Measurements from ENCODE around the gene PNMA8A.
A peak's percentile ranks its signal among the peaks of the same experiment; 100 is the strongest.

Gene PNMA8A

GRCh38 chr19:46471811-46472543, 614 bp upstream of the PNMA8A start:
- Histone ChIP-seq H4K20me1 (no peaks in the 10 kb centered on the region), H3K27me3 (no peaks in the 10 kb centered on the region), H3K27ac (no peak overlapping the region), H3K36me3 (no peaks in the 10 kb centered on the region), H3K9ac (no peak overlapping the region), H3K4me1 (peaks cover 82% of the 10 kb centered on the region), H3K4me2 (peak overlapping the region; percentile 82), H3K9me3 (no peaks in the 10 kb centered on the region), H3K4me3 (no peak overlapping the region)
- TF ChIP-seq Cebpa-rat (IDR thresholded peaks at IDR 0.05) = no peak

GRCh38 chr19:46470376-46470775, 987 bp downstream of the PNMA8A start:
- H3K27me3 ChIP-seq = no peaks in the 10 kb centered on the region
- peak overlapping the region; percentile 8; the same call in 1 of the 2 replicates for H3K9ac ChIP-seq
- H3K4me2 ChIP-seq = peak overlapping the region; percentile 82
- no peak overlapping the region for H3K4me3 ChIP-seq
- H4K20me1 ChIP-seq = no peaks in the 10 kb centered on the region
- no peaks in the 10 kb centered on the region for H3K9me3 ChIP-seq
- H3K27ac ChIP-seq = peak overlapping the region; percentile 58; the same call in 1 of the 2 replicates
- H3K4me1 ChIP-seq = peaks cover 96% of the 10 kb centered on the region
- no peak for TF ChIP-seq Cebpa-rat (IDR thresholded peaks at IDR 0.05)
- H3K36me3 ChIP-seq = no peaks in the 10 kb centered on the region

DNA sequence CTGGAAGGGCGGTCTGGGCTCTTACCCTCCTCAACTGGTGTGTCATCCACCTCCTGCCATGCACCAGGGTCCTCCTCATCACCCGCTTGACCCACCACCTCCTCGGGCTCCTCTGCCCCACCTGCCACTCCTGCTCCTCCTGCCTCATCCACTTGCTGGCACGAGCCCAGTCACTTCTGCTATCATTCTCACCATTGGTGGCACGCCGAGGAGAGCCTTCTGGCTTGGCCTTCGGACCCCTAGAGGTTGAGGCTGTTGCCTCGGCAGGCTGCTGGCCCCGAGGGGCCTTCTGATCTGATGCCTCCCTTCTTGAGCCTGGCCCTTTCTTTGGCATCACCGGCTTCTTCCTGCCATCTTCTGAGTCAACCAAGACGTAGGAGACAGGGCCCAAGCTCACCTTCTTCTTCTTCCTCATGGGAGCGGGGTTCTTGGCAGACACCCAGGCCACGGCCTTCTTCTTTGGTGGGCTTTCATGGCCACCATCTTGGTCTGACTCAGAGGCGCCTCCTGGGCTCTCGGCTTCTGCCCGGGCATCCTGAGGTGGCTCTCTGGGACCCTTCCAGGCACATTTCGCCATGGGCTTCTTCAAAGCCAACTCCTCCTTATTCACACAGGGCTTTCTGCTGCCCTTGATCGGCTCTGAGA, 1.7 kb downstream of the PNMA8A start:
- no peaks in the 10 kb centered on the region for H4K20me1 ChIP-seq
- peak overlapping the region; percentile 8; the same call in 1 of the 2 replicates for H3K9ac ChIP-seq
- TF ChIP-seq Cebpa-rat (IDR thresholded peaks at IDR 0.05) = no peak
- H3K27ac ChIP-seq = peak overlapping the region; percentile 58; the same call in 1 of the 2 replicates
- H3K4me3 ChIP-seq = no peak overlapping the region
- H3K27me3 ChIP-seq = no peaks in the 10 kb centered on the region
- no peaks in the 10 kb centered on the region for H3K9me3 ChIP-seq
- peak overlapping the region; percentile 82 for H3K4me2 ChIP-seq
- H3K36me3 ChIP-seq = no peaks in the 10 kb centered on the region
- peaks cover 97% of the 10 kb centered on the region for H3K4me1 ChIP-seq

DNA sequence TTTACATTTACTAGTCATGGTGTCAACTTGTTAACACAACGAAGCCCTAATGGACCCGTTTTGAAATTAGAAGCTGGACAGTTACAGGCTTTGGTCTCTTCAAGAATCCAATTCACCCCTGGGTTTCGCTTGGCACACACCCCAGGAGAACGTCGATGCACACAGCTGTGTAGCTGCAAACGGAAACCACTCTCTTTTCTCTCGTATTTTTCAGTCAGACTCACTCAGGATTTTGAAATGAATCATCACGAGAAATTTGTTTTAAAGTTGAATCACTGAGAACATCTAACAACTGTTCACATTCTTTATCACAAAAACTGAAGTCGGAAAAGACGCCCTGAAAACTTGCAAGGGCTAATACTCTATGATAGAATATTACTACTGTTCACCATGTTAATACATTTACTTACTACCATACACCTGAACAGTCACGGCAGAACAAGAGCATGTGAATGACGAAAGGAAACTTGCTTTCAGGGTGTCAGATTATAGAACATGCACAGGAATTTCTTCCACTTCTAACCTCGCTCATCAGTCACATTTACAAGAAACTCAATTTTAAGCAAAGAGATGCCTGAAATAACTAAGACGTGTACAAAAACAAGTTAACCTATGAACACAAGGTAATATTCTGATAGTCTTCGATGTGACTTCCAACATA, 4.7 kb downstream of the PNMA8A start:
- Histone ChIP-seq H3K36me3 (no peaks in the 10 kb centered on the region), H3K4me1 (peaks cover 95% of the 10 kb centered on the region), H3K9me3 (no peaks in the 10 kb centered on the region), H3K4me2 (peak overlapping the region; percentile 82), H3K9ac (peak overlapping the region; percentile 71), H3K27ac (peak overlapping the region; percentile 90), H4K20me1 (no peaks in the 10 kb centered on the region), H3K27me3 (no peaks in the 10 kb centered on the region), H3K4me3 (peak overlapping the region; percentile 50; the same call in 1 of the 2 replicates)
- TF ChIP-seq Cebpa-rat (IDR thresholded peaks at IDR 0.05) = no peak

GRCh38 chr19:46463516-46463915, 7.8 kb downstream of the PNMA8A start:
- Histone ChIP-seq H3K27me3 (no peaks in the 10 kb centered on the region), H3K4me3 (no peak overlapping the region), H4K20me1 (no peaks in the 10 kb centered on the region), H3K36me3 (no peaks in the 10 kb centered on the region), H3K4me2 (peak overlapping the region; percentile 17; the same call in 1 of the 2 replicates), H3K9me3 (no peaks in the 10 kb centered on the region), H3K27ac (peak overlapping the region; percentile 90; the same call in 1 of the 2 replicates), H3K4me1 (peaks cover 75% of the 10 kb centered on the region), H3K9ac (no peak overlapping the region)
- no peak for TF ChIP-seq Cebpa-rat (IDR thresholded peaks at IDR 0.05)

DNA sequence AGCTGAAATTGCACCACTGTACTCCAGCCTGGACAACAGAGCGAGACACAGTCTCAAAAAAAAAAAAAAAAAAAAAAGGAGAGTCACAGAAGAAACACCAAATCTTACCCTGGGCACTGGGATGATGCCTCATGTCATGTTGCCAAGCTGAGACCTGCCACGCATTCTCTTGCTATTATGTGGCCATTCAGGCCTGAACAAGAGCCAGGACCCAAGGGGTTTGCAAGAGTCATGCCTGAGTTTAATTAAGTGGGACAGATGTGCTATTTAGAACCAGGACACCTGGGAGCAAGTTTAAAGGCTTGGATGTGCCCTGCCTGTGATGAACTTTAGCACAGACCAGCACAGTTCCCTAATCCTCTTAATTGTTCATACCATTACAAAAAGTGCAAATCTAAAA, 9.8 kb downstream of the PNMA8A start:
- peak overlapping the region; percentile 52 for H3K4me2 ChIP-seq
- no peaks in the 10 kb centered on the region for H4K20me1 ChIP-seq
- H3K27ac ChIP-seq = no peak overlapping the region
- no peaks in the 10 kb centered on the region for H3K27me3 ChIP-seq
- H3K9ac ChIP-seq = no peak overlapping the region
- H3K9me3 ChIP-seq = no peaks in the 10 kb centered on the region
- H3K36me3 ChIP-seq = no peaks in the 10 kb centered on the region
- peaks cover 56% of the 10 kb centered on the region for H3K4me1 ChIP-seq
- no peak for TF ChIP-seq Cebpa-rat (IDR thresholded peaks at IDR 0.05)
- no peak overlapping the region for H3K4me3 ChIP-seq

GRCh38 chr19:46460981-46461380, 10.4 kb downstream of the PNMA8A start:
- H3K9ac ChIP-seq = no peak overlapping the region
- no peak overlapping the region for H3K4me3 ChIP-seq
- H4K20me1 ChIP-seq = no peaks in the 10 kb centered on the region
- peaks cover 52% of the 10 kb centered on the region for H3K4me1 ChIP-seq
- no peak overlapping the region for H3K27ac ChIP-seq
- H3K4me2 ChIP-seq = peak overlapping the region; percentile 52
- no peaks in the 10 kb centered on the region for H3K9me3 ChIP-seq
- TF ChIP-seq Cebpa-rat (IDR thresholded peaks at IDR 0.05) = no peak
- no peaks in the 10 kb centered on the region for H3K27me3 ChIP-seq
- H3K36me3 ChIP-seq = no peaks in the 10 kb centered on the region

DNA sequence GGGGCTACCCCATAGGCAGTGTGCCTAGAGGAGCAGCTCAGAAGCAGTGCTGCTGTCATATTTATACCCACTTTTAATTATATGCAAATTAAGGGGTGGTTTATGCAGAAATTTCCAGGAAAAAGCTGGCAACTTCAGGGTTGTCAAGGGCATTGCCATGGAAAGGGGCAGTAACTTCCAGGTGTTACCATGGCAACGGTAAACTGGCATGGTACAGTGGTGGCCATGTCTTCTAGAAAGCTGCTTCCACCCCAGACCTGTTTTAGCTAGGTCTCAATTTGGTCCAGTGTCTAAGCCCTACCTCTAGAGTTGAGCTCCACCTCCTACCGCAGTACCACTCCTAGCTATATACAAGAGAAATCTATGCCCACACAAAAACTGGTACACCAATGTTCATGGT, 11.3 kb downstream of the PNMA8A start:
- no peaks in the 10 kb centered on the region for H3K27me3 ChIP-seq
- H3K4me1 ChIP-seq = peaks cover 43% of the 10 kb centered on the region
- H3K4me2 ChIP-seq = no peak overlapping the region
- no peak for TF ChIP-seq Cebpa-rat (IDR thresholded peaks at IDR 0.05)
- H3K4me3 ChIP-seq = no peak overlapping the region
- H3K27ac ChIP-seq = no peak overlapping the region
- H3K9me3 ChIP-seq = no peaks in the 10 kb centered on the region
- H4K20me1 ChIP-seq = no peaks in the 10 kb centered on the region
- no peak overlapping the region for H3K9ac ChIP-seq
- no peaks in the 10 kb centered on the region for H3K36me3 ChIP-seq

DNA sequence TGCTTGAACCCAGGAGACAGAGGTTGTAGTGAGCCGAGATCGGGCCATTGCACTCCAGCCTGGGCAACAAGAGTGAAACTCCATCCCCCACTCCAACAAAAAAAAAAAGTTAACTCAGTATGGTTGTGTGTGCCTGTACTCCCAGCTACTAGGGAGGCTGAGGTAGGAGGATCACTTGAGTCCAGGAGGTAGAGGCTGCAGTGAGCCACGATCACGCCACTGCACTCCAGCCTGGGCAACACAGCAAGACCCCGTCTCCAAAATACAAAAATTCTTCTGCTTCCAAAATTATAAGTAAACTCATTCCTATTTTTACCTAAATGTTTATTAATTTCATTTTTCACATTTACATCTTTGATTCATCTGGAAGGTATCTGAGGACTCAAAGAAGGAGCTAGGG, 14.4 kb downstream of the PNMA8A start:
- no peaks in the 10 kb centered on the region for H3K9me3 ChIP-seq
- H3K27ac ChIP-seq = no peak overlapping the region
- H3K36me3 ChIP-seq = no peaks in the 10 kb centered on the region
- H3K4me3 ChIP-seq = no peak overlapping the region
- no peak for TF ChIP-seq Cebpa-rat (IDR thresholded peaks at IDR 0.05)
- H3K4me1 ChIP-seq = peaks cover 13% of the 10 kb centered on the region
- no peak overlapping the region for H3K4me2 ChIP-seq
- no peak overlapping the region for H3K9ac ChIP-seq
- H3K27me3 ChIP-seq = no peaks in the 10 kb centered on the region
- no peaks in the 10 kb centered on the region for H4K20me1 ChIP-seq

- Histone ChIP-seq H3K36me3 (no peaks in the 10 kb centered on the region), H3K27ac (no peak overlapping the region), H3K4me3 (no peak overlapping the region), H4K20me1 (no peaks in the 10 kb centered on the region), H3K27me3 (no peaks in the 10 kb centered on the region), H3K9ac (no peak overlapping the region), H3K4me1 (no peaks in the 10 kb centered on the region), H3K4me2 (no peak overlapping the region), H3K9me3 (peaks cover 12% of the 10 kb centered on the region)
- no peak for TF ChIP-seq Cebpa-rat (IDR thresholded peaks at IDR 0.05)
Measured at GRCh38 chr19:46454244-46454643, 17.1 kb downstream of the PNMA8A start.

Data from BLaER1 (cell line).